T-helper 9 cell (primary cell): ENCODE data around the gene RRP1B.
"Not testable (repeated sequence)": the region's sequence is repeated elsewhere in the genome, so short reads cannot be mapped to it uniquely, and the experiment has no call there.

Experiments used
- DNase-seq: peaks from one replicate; pipeline ENCODE4 v3.0.0-alpha.2; 2020

RRP1B gene

DNA sequence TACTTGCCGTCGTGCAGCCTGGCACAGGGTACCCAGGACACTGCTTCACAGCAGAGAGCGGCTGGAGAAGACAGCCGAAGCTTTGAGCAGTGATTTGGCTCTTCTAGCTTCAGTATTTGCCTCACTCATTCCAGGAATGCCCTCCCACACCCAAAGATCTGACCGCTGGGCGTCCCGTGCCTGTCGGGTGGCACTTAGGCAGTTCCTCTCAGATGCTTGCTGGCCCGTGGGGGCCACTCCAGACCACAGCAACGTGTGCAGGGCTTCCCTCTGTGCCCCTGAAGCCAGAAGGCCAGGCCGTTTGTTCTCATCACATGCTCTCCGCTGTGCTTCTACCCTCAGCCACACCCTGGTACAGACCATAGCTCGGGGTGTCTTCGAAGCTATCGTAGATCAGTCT is 17.0 kb downstream of the RRP1B start:
- DNase-seq, result no peak

- no peak for DNase-seq
These were observed 20.6 kb downstream of the RRP1B start for GRCh38 chr21:43679951-43680350.

- not testable (repeated sequence) for DNase-seq
These were observed 21.1 kb downstream of the RRP1B start for GRCh38 chr21:43680421-43680820.

- no peak for DNase-seq
These were observed 22.3 kb downstream of the RRP1B start for GRCh38 chr21:43681650-43682049.

DNA sequence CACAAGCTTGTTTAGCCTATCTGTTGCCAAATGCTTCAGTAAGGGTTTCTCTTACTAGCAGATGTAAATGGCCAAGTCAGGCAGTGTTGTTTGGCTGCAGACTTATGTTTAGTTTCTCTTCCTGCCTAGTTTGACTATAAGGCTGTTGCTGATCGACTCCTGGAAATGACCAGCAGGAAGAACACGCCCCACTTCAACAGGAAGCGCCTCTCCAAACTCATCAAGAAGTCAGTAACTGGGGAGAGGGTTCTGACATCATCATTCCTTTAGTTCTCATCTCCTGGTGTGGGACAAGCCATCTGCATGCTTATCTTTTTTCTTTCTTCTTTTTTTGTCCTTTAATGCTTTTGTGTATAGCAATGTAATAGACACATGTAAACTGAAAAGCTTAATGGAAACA is 25.1 kb downstream of the RRP1B start:
- no peak for DNase-seq

GRCh38 chr21:43686811-43687565 is 27.6 kb downstream of the RRP1B start:
- DNase-seq, result no peak

DNA sequence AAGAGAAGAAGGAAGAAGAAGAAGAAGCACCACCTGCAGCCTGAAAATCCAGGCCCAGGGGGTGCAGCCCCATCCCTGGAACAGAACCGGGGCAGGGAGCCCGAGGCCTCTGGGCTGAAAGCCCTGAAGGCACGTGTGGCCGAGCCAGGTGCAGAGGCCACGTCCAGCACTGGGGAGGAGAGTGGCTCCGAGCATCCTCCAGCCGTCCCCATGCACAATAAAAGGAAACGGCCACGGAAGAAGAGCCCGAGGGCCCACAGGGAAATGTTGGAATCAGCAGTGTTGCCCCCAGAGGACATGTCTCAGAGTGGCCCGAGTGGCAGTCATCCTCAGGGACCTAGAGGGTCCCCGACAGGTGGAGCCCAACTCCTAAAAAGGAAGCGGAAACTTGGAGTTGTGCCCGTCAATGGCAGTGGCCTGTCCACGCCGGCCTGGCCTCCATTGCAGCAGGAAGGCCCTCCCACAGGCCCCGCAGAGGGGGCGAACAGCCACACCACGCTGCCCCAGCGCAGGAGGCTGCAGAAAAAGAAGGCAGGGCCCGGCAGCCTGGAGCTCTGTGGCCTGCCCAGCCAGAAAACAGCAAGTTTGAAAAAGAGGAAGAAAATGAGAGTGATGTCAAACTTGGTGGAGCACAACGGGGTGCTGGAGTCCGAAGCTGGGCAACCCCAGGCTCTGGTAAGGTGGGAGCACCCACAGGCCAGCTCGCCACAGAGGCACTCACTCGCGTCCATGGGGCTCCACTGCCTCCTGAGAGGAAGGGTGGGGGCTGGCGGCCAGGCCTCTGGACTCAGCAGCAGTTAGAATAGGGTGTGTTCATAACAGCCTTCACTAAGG is 28.4 kb downstream of the RRP1B start:
- DNase-seq, result no peak

GRCh38 chr21:43688906-43689305 is 29.5 kb downstream of the RRP1B start:
- DNase-seq, result no peak

DNA sequence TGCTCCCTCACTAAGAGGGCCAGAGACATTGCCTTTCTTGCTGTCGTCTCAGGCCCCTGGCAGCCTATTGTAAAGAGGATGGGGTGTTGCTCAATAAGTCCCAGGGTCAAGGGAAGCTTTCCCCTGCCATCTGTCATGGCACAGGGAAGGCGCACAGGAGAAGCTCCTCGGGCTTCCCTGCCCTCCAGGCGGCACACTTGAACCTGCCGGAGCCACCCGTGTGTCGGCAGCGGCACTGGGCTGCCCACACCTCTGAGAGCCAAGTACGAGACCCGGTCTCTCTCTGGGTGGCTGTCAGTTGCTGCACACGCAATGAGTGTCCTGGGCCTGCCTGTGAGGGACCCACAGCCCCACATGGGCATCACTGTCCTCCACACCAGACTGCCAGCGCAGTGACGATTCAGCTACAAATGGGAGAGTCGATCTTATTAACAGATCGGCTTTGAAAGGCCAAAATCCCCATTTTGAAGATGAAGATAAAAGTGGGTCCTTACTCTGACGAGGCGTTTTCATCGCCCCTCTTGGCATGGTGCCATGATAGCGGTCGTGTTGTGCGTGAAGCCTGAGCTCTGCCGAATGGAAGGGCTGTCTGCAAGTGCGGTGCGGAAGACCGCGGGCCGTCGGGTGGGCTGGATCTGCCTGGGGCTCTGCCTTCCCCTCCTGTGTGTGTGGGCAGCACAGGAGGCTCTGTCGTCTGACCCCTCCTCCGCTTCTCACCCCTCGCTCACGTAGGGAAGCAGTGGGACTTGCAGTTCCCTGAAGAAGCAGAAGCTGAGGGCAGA is 30.4 kb downstream of the RRP1B start:
- no peak for DNase-seq

GRCh38 chr21:43690346-43690745 is 31.0 kb downstream of the RRP1B start:
- no peak for DNase-seq

GRCh38 chr21:43691086-43691795 is 31.9 kb downstream of the RRP1B start:
- DNase-seq, result no peak

GRCh38 chr21:43691801-43692200 is 32.4 kb downstream of the RRP1B start:
- DNase-seq, result no peak

DNA sequence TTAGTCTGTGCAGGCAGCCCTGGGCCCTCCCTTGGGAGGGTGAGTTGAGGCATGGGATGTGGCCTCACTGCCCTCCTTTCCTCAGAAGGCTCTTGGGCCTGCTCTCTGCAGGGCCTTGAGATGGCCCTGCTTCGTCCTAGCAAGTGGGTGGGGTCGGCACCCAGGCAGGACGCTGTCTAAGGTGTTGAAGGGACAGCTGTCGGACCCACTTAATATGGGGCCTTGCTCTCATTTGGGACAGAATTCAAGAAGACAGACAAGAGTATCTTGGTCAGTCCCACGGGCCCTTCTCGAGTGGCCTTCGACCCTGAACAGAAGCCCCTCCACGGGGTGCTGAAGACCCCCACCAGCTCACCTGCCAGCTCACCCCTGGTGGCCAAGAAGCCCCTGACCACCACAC is 33.6 kb downstream of the RRP1B start:
- no peak for DNase-seq

DNA sequence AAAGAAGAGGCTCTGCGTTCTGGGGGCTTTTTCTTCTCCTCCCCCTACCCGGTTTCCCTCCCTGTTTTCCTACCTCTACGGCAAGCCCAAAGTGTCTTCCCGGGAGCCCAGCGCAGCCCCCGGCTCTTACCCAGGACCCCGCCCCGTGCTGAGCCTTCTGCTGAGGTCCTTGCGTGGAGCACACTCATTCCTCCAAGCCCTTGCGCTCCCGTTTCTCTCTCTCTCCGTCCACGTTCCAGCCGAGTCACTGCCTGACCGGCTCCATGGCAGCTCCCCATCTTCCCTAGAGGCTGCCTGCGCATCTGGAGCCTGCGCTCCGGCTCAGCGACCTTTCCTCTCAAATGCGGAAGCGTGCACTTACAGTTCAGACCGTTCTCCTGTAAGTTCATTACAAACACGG is 34.6 kb downstream of the RRP1B start:
- DNase-seq, result no peak

DNA sequence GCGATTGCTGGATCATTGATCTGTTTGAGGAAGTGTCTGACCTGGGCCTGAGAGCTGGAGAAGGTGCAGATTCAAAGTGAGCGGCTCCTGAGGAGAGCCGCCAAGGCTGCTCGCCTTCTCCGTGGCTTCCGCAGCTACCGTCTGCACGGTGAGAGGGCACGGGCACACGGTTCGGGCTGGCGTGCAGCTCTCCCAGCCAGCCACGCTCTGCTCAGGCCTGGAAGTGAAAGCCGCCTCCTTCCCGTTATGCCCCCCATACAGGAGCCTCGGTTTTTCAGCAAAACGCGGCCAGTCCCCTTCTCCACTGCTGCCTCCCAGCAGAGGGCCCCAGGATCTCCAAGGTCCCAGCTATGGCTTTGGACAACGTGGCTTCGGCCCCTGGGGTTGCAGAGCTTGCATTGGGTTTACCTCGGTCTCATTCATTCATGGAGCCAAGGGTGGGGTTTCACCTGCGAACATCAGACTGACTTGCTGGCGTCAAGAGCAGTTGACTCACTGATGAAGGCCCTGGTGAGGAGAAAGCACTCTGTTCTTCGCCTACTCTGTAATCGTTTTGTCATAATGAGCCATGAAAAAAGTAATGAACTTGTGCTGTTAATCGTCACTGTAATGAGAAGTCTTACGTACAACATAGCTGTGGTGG is 35.2 kb downstream of the RRP1B start:
- no peak for DNase-seq

- no peak for DNase-seq
These were observed 36.9 kb downstream of the RRP1B start for GRCh38 chr21:43696214-43696613.

DNA sequence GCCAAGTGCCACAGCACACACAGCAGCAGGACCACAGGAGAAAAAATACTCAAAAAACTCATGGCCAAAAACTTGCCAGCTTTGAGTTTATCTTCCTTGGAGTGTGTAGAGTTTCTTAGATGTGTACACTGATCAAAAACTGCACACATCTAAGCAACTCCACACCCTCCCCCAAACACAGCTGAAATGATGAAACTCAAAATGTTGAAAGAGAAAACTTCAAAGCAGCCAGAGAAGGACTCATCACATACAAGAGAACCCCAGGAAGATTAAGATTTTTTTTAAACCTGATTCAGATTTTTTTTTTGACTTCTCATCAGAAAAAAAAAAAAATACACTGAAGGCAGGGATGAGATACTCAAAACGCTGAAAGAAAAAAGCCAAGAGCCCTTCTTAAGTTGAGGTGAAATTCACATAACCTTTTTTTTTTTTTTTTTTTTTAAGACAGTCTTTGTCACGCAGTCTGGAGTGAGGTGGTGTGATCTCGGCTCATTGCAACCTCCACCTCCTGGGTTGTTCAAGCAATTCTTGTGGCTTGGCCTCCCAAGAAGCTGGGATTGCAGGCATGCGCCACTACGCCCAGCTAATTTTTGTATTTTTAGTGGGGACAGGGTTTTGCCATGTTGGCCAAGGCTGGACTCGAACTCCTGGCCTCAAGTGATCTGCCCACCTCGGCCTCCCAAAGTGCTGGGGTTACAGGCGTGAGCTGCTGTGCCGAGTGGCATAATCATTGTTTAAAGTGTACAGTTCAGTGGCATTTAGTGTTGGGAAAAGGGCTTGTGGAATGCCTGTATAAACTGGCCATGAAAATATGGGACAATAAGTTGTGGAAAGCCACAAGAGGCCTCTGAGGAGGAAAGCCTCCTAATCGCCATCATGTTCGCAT is 38.6 kb downstream of the RRP1B start:
- DNase-seq, result no peak

DNA sequence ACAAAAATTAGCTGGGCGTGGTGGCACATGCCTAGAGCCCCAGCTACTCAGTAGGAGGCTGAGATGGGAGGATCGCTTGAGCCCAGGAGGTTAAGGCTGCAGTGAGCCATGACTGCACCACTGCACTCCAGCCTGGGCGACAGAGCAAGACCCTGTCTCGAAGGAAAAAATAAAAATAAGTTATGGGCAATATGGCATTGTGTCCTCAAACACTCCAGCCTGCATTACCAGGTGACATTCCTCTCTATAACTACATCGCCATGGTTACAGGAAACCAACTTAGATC is 40.1 kb downstream of the RRP1B start:
- not testable (repeated sequence) for DNase-seq

DNA sequence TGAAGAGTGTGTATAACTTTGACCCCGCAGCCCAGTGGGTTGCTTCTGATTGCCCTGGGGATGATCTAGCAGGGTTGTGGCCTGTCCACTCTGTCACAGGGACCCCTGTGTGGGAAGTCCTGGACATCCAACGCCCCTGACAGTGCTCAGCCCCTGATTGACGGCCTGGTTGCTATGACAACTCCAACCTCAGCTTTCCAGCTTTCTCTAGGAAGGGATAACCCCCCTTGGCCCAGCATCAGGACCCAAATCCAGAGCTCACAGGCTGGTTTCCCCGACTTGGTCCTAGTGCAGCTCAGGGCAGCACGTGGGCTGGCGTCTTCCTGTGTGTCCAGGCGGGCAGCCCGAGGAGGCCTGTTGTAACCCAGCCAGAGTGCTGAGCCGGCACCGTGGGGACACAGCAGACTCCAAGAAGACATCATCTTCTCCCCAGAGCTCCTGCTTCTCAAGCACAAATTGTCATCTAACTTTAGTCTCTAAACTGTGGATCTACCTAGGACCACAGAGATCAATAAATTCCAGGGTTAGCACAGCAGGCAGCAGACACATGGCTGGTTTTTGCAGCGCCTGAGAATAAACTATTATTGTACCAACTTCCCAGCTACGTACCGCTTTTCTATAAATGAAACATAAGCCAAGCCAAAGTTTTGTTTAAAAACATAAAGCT is 40.7 kb downstream of the RRP1B start:
- DNase-seq, result no peak

GRCh38 chr21:43701936-43702784 is 42.8 kb downstream of the RRP1B start:
- DNase-seq, result no peak
